GM08714 (cell line): Measurements from ENCODE around the gene VSTM2L.

ENCODE experiments used
- H3K4me3 ChIP-seq: fragments of 200-500 bp; sonication (Bioruptor generic); 2 replicates; pipeline ENCODE4 v1.5.1; 2014; ENCODE audit warnings: mild to moderate bottlenecking, low read length, inconsistent platforms
- ZNF274 ChIP-seq: IDR thresholded peaks from 2 replicates; pipeline ENCODE4 v1.6.1; 2012; ENCODE audit warnings: mild to moderate bottlenecking, low read depth, low read length

The VSTM2L gene

DNA sequence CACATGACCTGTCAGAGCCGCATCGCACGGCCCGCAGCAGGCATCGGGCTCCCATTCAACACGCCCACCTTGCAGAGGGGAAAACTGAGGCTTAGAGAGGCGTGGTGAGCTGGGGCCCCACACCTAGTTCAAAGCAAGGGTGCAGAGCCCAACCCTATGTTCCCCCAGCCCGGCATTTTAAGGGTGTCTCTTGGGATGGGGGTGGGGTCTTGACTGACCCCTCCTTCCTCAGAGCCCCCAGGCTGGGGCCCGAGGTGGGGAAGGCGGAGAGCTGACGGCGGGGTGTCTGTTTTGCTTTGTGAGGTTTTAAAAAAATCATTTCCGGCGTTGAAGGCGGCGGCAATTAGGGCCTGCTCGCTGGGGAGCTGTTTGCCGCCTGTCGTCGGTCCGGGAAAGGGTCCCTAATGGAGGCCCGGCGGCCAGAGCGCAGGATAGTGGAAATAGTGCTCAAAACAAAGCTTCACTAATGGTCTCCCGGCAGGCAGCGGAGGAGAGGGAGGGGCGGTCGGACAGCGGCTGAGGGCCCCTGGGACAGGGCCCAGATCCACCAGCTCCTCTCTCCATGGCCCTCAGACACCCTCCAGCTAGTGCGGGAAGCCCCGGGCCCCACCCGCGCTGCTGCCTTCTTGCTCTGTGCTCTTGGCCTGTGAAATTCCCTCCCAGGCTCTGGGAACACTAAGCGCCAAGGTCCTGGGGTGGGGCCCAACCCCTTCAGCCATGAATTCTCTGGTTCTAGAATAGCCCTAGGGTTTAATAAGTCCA lies 11.9 kb downstream of the VSTM2L start:
- H3K4me3 ChIP-seq: no peak overlapping the region
- no peak for TF ChIP-seq ZNF274

DNA sequence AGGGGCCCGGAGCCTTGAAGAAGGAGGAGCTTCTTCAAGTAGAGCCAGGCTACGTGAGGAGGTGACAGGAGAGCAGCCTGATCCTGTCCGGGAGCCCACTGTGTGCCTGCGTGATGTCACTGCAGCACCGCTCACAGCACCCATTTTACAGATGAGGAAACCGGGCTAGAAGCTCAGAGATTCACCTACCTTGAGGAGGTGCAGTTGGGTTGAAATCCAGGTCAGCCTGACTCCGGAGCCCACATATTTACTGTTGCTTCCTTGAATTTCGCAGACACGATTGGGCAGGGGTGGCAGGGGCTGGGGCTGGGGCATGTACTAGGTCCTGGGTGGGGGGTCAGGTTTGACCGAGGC lies 12.5 kb downstream of the VSTM2L start:
- TF ChIP-seq ZNF274: no peak
- no peak overlapping the region for H3K4me3 ChIP-seq

GRCh38 chr20:37915800-37916570 lies 13.1 kb downstream of the VSTM2L start:
- TF ChIP-seq ZNF274: no peak
- no peak overlapping the region for H3K4me3 ChIP-seq

DNA sequence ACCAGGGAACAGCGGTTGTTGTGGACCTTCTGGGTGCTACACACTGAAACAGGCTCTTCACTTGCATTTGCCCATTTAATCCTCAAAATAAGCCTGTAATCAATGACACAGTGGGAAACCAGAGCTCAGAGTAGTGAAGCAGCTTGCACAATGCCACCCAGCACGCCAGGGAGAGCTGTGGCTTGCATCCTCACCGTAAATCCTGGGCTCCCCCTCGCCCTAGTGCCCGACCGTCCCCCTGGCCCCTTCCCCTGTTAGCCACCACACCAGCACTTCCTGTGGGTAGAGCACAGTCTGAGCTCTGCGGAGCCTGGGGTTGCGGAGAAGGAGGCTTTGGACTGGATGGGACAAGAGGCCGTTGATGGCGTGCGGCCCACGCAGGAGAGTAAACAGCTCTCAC lies 14.5 kb downstream of the VSTM2L start:
- H3K4me3 ChIP-seq: no peak overlapping the region
- TF ChIP-seq ZNF274: no peak

GRCh38 chr20:37918035-37918434 lies 15.1 kb downstream of the VSTM2L start:
- no peak for TF ChIP-seq ZNF274
- H3K4me3 ChIP-seq: no peak overlapping the region

- no peak overlapping the region for H3K4me3 ChIP-seq
- no peak for TF ChIP-seq ZNF274
These were observed 16.6 kb downstream of the VSTM2L start for GRCh38 chr20:37919389-37920040.

DNA sequence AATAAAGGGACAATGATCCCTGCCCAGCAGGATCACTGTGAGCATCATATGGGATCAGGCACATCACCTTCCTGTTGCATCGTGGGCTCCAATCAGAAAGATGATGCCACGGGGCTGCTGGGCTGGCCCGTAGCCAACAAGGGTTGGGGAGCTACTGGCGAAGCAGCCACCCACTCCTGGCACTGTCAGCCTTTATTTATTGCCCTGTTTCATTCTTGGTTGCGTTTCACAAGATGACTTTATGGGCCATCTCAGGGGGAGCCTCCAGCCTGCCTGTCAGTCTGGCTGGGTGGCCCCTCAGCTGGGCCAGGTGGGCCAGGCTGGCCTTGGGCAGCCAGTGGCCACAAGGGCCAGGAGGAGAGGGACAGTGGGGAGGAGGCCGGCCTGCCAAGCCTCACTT lies 17.3 kb downstream of the VSTM2L start:
- TF ChIP-seq ZNF274: no peak
- no peak overlapping the region for H3K4me3 ChIP-seq

DNA sequence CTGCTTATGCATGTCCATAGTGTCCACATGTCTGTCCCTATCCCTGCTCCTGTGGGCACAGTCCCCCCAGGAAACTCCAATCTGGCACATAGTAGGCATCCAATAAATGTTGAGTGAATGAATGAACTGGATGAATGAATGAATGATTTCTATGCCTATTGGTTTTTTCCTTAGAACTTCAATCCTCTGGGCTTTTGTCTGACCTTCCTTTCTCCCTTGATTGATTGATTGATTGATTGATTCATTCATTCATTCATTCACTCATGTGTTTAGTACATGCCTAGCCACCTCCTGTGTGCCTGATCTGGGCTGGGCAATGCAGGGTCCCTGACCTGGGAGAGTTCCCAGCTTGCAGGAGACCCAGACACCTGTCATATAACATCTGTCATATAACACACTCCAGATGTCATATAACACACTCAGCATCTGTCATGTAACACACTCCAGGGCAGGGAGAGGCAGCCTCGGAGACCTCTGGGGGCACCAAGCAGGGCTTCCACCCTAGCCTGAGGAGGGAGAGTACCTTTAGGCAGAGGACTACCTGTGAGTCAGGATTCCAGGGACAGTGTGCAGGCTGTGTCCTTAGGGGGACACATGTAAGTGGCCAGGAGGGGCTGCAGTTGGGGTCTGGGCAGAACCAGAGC lies 17.9 kb downstream of the VSTM2L start:
- no peak overlapping the region; the same call in 1 of the 2 replicates for H3K4me3 ChIP-seq
- no peak for TF ChIP-seq ZNF274

GRCh38 chr20:37921341-37921929 lies 18.5 kb downstream of the VSTM2L start:
- TF ChIP-seq ZNF274: no peak

GRCh38 chr20:37922016-37922415 lies 19.1 kb downstream of the VSTM2L start:
- no peak for TF ChIP-seq ZNF274
- no peak overlapping the region; the same call in 1 of the 2 replicates for H3K4me3 ChIP-seq

More at GRCh38 chr20:37921341-37921929, 18.5 kb downstream of the VSTM2L start:
- no peak overlapping the region; the same call in 1 of the 2 replicates for H3K4me3 ChIP-seq

DNA sequence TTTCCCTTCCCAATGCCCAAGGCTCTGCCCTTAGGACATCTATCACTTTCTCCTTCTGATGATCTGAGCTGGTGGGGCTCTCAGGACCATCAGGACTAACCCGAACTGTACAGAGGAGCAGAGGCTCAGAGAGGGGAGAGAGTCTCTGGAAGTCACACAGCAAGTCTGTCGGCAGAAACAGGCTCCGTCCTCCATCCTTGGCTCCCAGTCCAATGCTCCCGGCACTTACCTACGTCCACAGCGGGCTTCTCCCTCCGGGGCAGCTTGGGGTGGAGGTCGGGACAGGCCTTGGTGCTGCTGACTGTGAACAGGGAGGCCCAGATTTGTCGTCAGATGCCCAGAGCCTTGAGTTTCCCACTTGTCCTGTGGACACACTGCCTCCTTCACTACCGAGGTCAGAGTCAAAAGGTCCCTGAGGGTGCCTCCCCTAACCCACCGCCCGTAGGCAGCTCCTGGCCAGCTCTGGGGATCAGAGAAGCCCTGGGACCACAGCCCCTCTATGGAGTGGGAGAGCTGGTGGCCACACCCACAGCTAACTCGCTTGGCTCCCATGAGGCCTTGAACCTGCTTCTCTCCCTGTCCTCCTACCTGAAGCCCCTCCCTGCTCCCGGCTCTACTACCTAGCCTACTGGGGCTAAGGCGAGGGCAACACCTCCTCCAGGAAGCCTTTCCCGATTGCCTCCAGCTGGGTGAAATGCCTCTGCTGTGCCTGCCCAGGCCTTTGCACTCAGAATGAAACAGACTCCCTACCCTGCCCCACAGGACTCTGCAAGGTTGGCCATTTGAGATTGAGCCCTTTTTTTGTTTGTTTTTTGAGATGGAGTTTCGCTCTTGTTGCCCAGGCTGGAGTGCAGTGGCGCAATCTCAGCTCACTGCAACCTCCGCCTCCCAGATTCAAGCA lies 22.6 kb downstream of the VSTM2L start:
- no peak for TF ChIP-seq ZNF274
- H3K4me3 ChIP-seq: no peak overlapping the region

- H3K4me3 ChIP-seq: no peak overlapping the region
- TF ChIP-seq ZNF274: no peak
These were observed 23.7 kb downstream of the VSTM2L start for GRCh38 chr20:37926612-37927011.
